HL-60 (cell line): ENCODE data around the gene DHX16.

Experiments
- CTCF ChIP-seq: IDR thresholded peaks from one replicate; pipeline ENCODE4 v1.5.1; 2011; ENCODE audit warnings: low read length, control low read depth, inconsistent platforms; ENCODE audit not compliant: insufficient read depth
- GABPA ChIP-seq: IDR thresholded peaks from 2 replicates; pipeline ENCODE4 v1.6.1; 2012; ENCODE audit warnings: low read depth
- POLR2AphosphoS5 ChIP-seq: IDR thresholded peaks from 2 replicates; pipeline ENCODE4 v1.6.1; 2012; ENCODE audit warnings: low read depth

GRCh38 chr6:30700340-30700739, 27.5 kb upstream of the DHX16 start:
- TF ChIP-seq CTCF (no peak), POLR2AphosphoS5 (no peak), GABPA (no peak)
